RWPE1 (cell line): ENCODE data around the gene ZSCAN22.

Source experiments
- CTCF ChIA-PET: fragments of 350-600 bp; sonication (Branson Sonifier 250); formaldehyde crosslinking; extraction: SDS; loops from one replicate; lab custom pipeline; 2021; lab: Yijun Ruan, JAX
- POLR2A ChIA-PET: fragments of 400-600 bp; formaldehyde crosslinking; extraction: SDS; loops from one replicate; lab custom pipeline; 2020; ENCODE audit warnings: antibody characterized with exemption; ENCODE audit not compliant: low non-redundant PET; lab: Yijun Ruan, JAX
- DNase-seq: peaks from one replicate; pipeline ENCODE4 v3.0.0; 2012; ENCODE audit warnings: low spot score
- H3K27ac ChIP-seq: fragments of 450-650 bp; 2 replicates; pipeline ENCODE4 v1.5.1; 2017
- TF ChIP-seq, protein P1 (sequence below): fragments of 450-650 bp; conservative IDR thresholded peaks from 2 replicates; pipeline ENCODE4 v1.5.1; 2017; ENCODE audit warnings: low read depth, mild to moderate bottlenecking

Gene ZSCAN22

GRCh38 chr19:58311345-58311865 is 15.4 kb upstream of the ZSCAN22 start:
- no peak overlapping the region for H3K27ac ChIP-seq
- CTCF ChIA-PET, result interaction anchor here (0.6 kb wide), 2 partner anchors 83 to 125 kb away, joined by 3 to 4 read pairs; partner anchors contain the start of gene ZNF544
- no peak for DNase-seq
- POLR2A ChIA-PET, result no interaction called here
- TF ChIP-seq, protein P1, sequence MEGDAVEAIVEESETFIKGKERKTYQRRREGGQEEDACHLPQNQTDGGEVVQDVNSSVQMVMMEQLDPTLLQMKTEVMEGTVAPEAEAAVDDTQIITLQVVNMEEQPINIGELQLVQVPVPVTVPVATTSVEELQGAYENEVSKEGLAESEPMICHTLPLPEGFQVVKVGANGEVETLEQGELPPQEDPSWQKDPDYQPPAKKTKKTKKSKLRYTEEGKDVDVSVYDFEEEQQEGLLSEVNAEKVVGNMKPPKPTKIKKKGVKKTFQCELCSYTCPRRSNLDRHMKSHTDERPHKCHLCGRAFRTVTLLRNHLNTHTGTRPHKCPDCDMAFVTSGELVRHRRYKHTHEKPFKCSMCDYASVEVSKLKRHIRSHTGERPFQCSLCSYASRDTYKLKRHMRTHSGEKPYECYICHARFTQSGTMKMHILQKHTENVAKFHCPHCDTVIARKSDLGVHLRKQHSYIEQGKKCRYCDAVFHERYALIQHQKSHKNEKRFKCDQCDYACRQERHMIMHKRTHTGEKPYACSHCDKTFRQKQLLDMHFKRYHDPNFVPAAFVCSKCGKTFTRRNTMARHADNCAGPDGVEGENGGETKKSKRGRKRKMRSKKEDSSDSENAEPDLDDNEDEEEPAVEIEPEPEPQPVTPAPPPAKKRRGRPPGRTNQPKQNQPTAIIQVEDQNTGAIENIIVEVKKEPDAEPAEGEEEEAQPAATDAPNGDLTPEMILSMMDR, result no peak

GRCh38 chr19:58315580-58315979 is 11.2 kb upstream of the ZSCAN22 start:
- no peak for DNase-seq
- POLR2A ChIA-PET, result no interaction called here
- TF ChIP-seq, protein P1, result no peak
- CTCF ChIA-PET, result no interaction called here
- H3K27ac ChIP-seq, result no peak overlapping the region

DNA sequence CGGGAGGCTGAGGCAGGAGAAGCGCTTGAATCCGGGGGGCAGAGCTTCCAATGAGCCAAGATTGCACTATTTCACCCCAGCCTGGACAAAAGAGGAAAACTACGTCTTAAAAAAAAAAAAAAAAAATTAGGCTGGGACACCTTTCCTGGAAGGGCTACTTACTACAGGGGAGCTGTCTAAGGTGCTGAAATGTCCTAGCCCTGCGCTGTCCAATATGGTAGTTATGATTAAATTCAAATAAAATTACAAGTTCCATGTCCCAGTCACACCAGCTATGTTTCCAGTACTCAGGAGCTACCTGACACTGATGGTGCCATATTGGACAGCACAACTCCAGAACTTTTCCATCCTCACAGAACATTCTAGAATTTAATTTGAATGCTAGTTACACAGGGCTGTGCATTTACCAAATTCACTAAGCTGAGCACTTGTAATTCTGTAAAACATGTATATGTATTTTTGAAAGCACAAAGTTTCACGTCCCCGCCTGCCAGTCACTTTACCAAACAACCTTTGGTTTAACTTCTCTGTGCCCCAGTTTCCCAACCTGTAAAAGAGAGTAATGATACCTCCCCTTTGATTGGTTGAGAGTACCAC is 9.2 kb upstream of the ZSCAN22 start:
- DNase-seq, result peak; percentile 42
- no peak overlapping the region for H3K27ac ChIP-seq
- TF ChIP-seq, protein P1, result no peak
- POLR2A ChIA-PET, result no interaction called here
- CTCF ChIA-PET, result no interaction called here

DNA sequence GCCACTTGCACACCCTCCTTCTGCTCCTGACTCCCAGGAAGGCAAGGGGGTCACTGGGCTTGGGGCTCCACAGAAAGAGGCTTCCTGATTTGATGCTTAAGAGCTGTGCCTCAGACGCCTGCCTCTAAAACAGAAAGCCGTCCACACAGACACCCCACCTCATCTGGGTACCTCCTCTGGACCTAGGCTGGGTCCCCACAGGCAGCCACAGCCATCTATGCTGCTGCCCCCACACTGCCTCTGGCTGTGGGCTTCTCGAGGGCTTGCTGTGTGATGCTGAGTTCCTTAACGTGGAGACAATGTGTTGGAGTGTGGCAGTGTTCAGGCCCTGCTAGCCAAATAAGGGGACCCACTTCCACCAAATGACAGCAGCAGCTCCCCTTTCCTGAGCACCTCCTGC is 8.5 kb upstream of the ZSCAN22 start:
- POLR2A ChIA-PET, result no interaction called here
- TF ChIP-seq, protein P1, result no peak
- H3K27ac ChIP-seq, result no peak overlapping the region
- CTCF ChIA-PET, result no interaction called here
- no peak for DNase-seq

DNA sequence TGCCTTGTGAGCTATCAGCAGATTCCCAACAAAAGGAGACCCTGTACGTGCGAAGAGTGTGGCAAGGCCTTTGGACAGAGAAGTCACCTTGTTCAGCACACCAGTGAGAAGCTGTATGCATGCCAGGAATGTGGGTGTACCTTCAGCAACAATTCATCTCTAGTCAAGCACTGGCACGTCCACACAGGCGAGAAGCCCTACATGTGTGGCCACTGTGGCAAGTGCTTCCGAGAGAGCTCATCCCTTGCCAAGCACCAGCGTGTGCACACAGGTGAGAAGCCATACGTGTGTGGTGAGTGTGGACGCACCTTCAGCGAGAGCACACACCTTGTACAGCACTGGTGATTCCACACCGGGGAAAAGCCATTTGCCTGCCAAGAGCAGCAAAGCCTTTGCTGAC is 7.6 kb upstream of the ZSCAN22 start:
- 0 out of 2 replicates have a peak overlapping the region, but pooled peaks have one; percentile 6 for H3K27ac ChIP-seq
- CTCF ChIA-PET, result no interaction called here
- TF ChIP-seq, protein P1, result no peak
- no peak for DNase-seq
- POLR2A ChIA-PET, result no interaction called here

- DNase-seq, result no peak
- CTCF ChIA-PET, result no interaction called here
- no peak overlapping the region for H3K27ac ChIP-seq
- TF ChIP-seq, protein P1, result no peak
- POLR2A ChIA-PET, result no interaction called here
Measured at GRCh38 chr19:58325311-58326022, 1.3 kb upstream of the ZSCAN22 start.
